Heart right ventricle (tissue), 16 donors: ENCODE measurements around the gene PRODH2. TPM values are rescaled to one million over a fixed set of nuclear protein-coding genes. Genes with fewer than 3 reads are reported as not detected.

ENCODE experiments used
- ATAC-seq, 8 donors: fragments of 200-7000 bp; cut with Tn5 transposase; one replicate each; pipeline ENCODE4 v1.9.1; 2020; ENCODE audit warnings: mild to moderate bottlenecking in 8 of 8, moderate library complexity in 8 of 8, moderate number of reproducible peaks in 1 of 8
- DNase-seq, 2 donors: peaks; one replicate each; pipeline ENCODE4 v3.0.0-alpha.2; 2020
- H3K27ac ChIP-seq, 10 donors: fragments of 200-600 bp; sonication (generic) in 2 of 10; one replicate each; pipeline versions ENCODE4 v1.5.0 to v1.8.0; 2020 to 2022; ENCODE audit warnings: mild to moderate bottlenecking in 3 of 10
- H3K27me3 ChIP-seq, 7 donors: fragments of 200-600 bp; one replicate each; pipeline ENCODE4 v1.8.0; 2021 to 2022; ENCODE audit warnings: mild to moderate bottlenecking in 2 of 7
- H3K36me3 ChIP-seq, 9 donors: fragments of 200-600 bp; sonication (generic) in 1 of 9; one replicate each; pipeline versions ENCODE4 v1.5.0 to v1.8.0; 2020 to 2022; ENCODE audit warnings: mild to moderate bottlenecking in 2 of 9
- H3K4me1 ChIP-seq, 9 donors: fragments of 200-600 bp; sonication (generic) in 1 of 9; one replicate each; pipeline versions ENCODE4 v1.5.0 to v1.8.0; 2020 to 2022; ENCODE audit warnings: mild to moderate bottlenecking in 4 of 9
- H3K4me3 ChIP-seq, 10 donors: fragments of 200-600 bp; sonication (generic) in 2 of 10; one replicate each; pipeline versions ENCODE4 v1.5.0 to v1.8.0; 2020 to 2022; ENCODE audit warnings: mild to moderate bottlenecking in 7 of 10, moderate library complexity in 2 of 10
- H3K9me3 ChIP-seq, 11 donors: fragments of 200-600 bp in 10 of 11; sonication (generic) in 2 of 11; one replicate each; pipeline versions ENCODE4 v1.5.0 to v1.8.0; 2013 to 2022; ENCODE audit warnings: mild to moderate bottlenecking in 2 of 11, control low read depth in 1 of 11, moderate library complexity in 1 of 11
- WGBS, 2 donors: extraction: QIAGEN DNeasy Blood & Tissue Kit; methylation state at CpG; one replicate each; pipeline ENCODE4 v1.1.7; 2013; ENCODE audit warnings: inconsistent platforms in 1 of 2; 5-methylcytosine and 5-hydroxymethylcytosine counted together
- intact Hi-C, 10 donors: fragments of 100-400 bp; cut with DNase I; formaldehyde crosslinking; loops; one replicate each; pipeline versions ENCODE4 v1.11.1 to v1.14.2; 2022
- polyA plus RNA-seq, 2 donors: library from polyadenylated mRNA; stranded (reverse); fragments of 200-250 nt; gene quantifications; one replicate each; pipeline ENCODE4 v1.2.3, GENCODE V29; 2013
- total RNA-seq, 10 donors: library from RNA; stranded (reverse); fragmentation: NEBNext Ultra II Directional in 3 of 10; extraction: Animal tissue kit (Norgen Biotek cat#: 25700) in 3 of 10; gene quantifications; one replicate each; pipeline versions ENCODE4 v1.2.1 to v1.2.4, GENCODE V29; 2021 to 2023
- TF ChIP-seq, protein P1 (sequence below), 9 donors: fragments of 200-600 bp; sonication (generic) in 2 of 9; IDR thresholded peaks; one replicate each; pipeline versions ENCODE4 v1.5.0 to v1.8.0; 2021 to 2022; ENCODE audit warnings: antibody characterized with exemption in 9 of 9, mild to moderate bottlenecking in 5 of 9, moderate library complexity in 1 of 9
- donor health status: Arrhythmogenic right ventricular cardiomyopathy.
- donor health status: ischemic (EF 13 %, LVEDD 7.1; RV severe dilation, severe dysfunction).
- donor health status: healthy with polysubstance abuse.
- donor health status: DM: no; HTN: yes; CAD: no.
- donor health status: DM: no; HTN: no; CAD: no.
- donor health status: ischemic (EF 25% LVEDD 6.9; RV normal size, moderate dysfunction).
- donor health status: ischemic (EF 25% LVEDD 5.7; RV mildly dilated, moderate dysfunction).
- donor health status: healthy.
- donor health status: DM: yes; HTN: yes; CAD: no.
- donor health status: Ischemic cardiomyopathy.
- donor health status: ischemic (EF 35%, LVEDD 5.7; RV mildly dilated, moderate dysfunction).
- donor health status: nonischemic (EF 11% LVEDD 7.7; RV severe dilation, severe dysfunction).
- donor health status: DM: yes; HTN: yes; CAD: no.
- donor health status: PGD.
- donor health status: ischemic (EF 29% LVEDD 5.4; RV normal size, mild dysfunction).
- donor health status: nonischemic (EF 23%, LVEDD 6.1; RV moderate dilation, normal function).

PRODH2 gene
- total and polyA plus RNA-seq, 12 donors, result not detected

DNA sequence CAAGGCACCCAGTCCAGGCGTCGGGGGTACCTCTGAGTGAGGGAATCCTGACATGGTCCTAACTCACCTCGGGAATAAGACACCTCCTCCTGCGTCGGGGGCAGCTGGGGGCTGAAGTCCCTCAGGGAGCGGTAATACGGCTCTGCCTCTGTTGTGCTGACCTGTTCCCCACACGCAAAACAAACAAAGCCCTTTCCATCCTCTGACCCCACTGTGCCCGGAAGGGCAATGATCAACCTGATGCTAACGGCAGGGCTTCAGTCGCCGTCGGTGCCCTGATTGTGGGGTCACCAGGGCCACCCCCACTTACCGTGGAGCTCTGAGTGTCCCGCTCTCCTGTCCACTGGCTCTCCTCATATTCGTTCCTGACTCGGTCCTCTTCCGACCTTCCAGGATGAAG is 18.3 kb upstream of the PRODH2 start:
- Histone ChIP-seq H3K4me1 (no peaks in the 10 kb centered on the region), H3K4me3 (no peak overlapping the region), H3K27me3 (peaks cover 0 to 40% (median 24%) of the 10 kb centered on the region in 7 donors), H3K27ac (no peak overlapping the region), H3K9me3 (no peaks in the 10 kb centered on the region), H3K36me3 (no peaks in the 10 kb centered on the region)
- intact Hi-C loops, result no loop called here
- ATAC-seq (no peak), DNase-seq (no peak)
- WGBS, 2 donors, result 72 to 79% methylated on average over 18 of the region's 18 CpGs
- TF ChIP-seq, protein P1, sequence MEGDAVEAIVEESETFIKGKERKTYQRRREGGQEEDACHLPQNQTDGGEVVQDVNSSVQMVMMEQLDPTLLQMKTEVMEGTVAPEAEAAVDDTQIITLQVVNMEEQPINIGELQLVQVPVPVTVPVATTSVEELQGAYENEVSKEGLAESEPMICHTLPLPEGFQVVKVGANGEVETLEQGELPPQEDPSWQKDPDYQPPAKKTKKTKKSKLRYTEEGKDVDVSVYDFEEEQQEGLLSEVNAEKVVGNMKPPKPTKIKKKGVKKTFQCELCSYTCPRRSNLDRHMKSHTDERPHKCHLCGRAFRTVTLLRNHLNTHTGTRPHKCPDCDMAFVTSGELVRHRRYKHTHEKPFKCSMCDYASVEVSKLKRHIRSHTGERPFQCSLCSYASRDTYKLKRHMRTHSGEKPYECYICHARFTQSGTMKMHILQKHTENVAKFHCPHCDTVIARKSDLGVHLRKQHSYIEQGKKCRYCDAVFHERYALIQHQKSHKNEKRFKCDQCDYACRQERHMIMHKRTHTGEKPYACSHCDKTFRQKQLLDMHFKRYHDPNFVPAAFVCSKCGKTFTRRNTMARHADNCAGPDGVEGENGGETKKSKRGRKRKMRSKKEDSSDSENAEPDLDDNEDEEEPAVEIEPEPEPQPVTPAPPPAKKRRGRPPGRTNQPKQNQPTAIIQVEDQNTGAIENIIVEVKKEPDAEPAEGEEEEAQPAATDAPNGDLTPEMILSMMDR (IDR thresholded peaks at IDR 0.05), result no peak

DNA sequence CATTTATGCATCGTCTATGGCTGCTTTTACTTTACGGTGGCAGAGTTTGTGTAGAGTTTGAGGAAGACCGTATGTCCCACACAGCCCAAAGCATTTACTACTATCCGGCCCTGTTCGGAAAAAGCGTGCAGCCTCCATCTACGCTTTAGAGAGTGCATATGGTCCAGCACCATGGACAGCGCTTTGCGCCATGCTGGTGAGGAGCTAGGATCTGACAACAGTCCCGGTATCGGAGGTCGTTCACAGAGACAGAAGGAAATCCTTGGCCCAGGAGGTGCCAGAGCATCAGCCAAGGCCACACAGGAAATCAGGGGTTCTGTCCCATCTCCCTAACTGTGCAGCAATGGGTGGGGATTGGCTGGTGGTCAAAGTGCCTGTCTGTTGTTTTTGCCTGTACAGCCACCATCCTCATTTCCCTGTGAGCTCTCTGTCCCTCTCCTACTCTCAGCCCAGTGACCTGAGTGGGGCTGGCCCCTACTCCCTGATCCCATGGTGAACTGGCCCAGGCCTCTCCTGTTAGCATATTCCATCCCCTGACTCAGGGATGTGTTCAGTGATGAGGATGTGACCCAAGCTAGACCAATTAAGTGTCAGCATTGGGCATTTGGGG is 16.2 kb upstream of the PRODH2 start:
- TF ChIP-seq, protein P1 (IDR thresholded peaks at IDR 0.05), result no peak
- Histone ChIP-seq H3K27ac (no peak overlapping the region), H3K27me3 (peaks cover 0 to 34% (median 24%) of the 10 kb centered on the region in 7 donors), H3K4me1 (no peaks in the 10 kb centered on the region), H3K36me3 (no peaks in the 10 kb centered on the region), H3K9me3 (no peaks in the 10 kb centered on the region), H3K4me3 (no peak overlapping the region)
- DNase-seq (peak; percentile 65), ATAC-seq (peak in 7 of 8 donors; percentile 67 to 86 (median 78))
- WGBS, 2 donors, result 7 to 10% methylated on average over 12 of the region's 12 CpGs
- intact Hi-C loops, result no loop called here

DNA sequence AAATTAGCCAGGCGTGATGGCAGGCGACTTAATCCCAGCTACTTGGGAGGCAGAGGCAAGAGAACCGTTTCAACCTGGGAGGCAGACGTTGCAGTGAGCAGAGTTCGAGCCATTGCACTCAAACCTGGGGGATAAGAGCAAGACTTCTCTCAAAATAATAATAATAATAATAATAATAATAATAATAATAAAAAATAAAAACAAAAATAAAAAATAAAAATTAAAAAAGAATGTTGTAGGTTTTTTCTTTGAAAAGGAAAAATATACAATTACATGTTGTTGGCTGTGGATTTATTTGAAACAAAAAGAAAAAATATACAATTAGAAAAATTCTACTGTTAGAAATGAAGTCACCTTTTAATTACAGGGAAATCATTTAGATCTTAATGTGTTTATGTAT is 11.5 kb upstream of the PRODH2 start:
- Histone ChIP-seq H3K4me1 (no peaks in the 10 kb centered on the region), H3K36me3 (no peaks in the 10 kb centered on the region), H3K27ac (no peak overlapping the region), H3K4me3 (no peak overlapping the region), H3K27me3 (peaks cover 0 to 44% (median 23%) of the 10 kb centered on the region in 7 donors), H3K9me3 (no peaks in the 10 kb centered on the region)
- TF ChIP-seq, protein P1 (IDR thresholded peaks at IDR 0.05), result no peak
- DNase-seq, result no peak
- ATAC-seq, result no peak
- WGBS, 2 donors, result 81% methylated on average over 5 of the region's 5 CpGs
- intact Hi-C loops, result loop anchor here in 2 of 10 donors (5.0 kb wide), 1 partner anchor 132 kb away; no protein-coding TSS in a partner anchor

DNA sequence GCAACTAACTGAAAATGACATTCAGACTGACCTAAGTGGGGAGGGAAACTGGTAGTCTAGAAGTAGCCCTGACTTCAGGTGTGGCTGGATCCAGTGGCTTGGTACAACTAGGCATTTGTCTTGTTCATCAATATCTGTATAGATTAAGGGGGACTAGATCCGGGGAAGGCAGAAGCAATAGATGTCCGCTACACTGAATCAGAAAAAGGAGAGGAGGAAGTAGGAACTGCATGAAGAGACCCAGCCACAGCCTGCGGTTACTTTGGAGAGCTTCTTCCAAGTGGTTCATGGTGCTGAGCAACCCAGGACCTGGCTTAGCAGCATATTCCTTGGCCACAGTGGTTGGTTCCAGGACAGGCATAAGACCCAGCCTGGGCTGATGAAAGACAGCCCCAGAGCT is 9.9 kb upstream of the PRODH2 start:
- Histone ChIP-seq H3K36me3 (no peaks in the 10 kb centered on the region), H3K27me3 (peaks cover 0 to 58% (median 33%) of the 10 kb centered on the region in 7 donors), H3K4me3 (no peak overlapping the region), H3K4me1 (no peaks in the 10 kb centered on the region), H3K9me3 (no peaks in the 10 kb centered on the region), H3K27ac (no peak overlapping the region)
- intact Hi-C loops, result loop anchor here in 2 of 10 donors (5.0 kb wide), 1 partner anchor 130 kb away; no protein-coding TSS in a partner anchor
- WGBS, 2 donors, result 70 to 74% methylated on average over 3 of the region's 3 CpGs
- no peak for ATAC-seq
- no peak for DNase-seq
- TF ChIP-seq, protein P1 (IDR thresholded peaks at IDR 0.05), result no peak
